Esophagus squamous epithelium (tissue), 4 donors: ENCODE data around the gene GPR179.

ENCODE experiments used
- POLR2A ChIP-seq, 4 donors: fragments of 450-650 bp; IDR thresholded peaks; one replicate each; pipeline ENCODE4 v1.6.1; 2017; ENCODE audit warnings: antibody characterized with exemption in 4 of 4, mild to moderate bottlenecking in 4 of 4, moderate library complexity in 3 of 4
- TF ChIP-seq, protein P1 (sequence below), 6 experiments: fragments of 450-650 bp in 4 of 6; fragments of 200-600 bp in 2 of 6; sonication (generic) in 2 of 6; IDR thresholded peaks; one replicate each; pipeline ENCODE4 v1.5.1; 2016 to 2019; ENCODE audit warnings: antibody characterized with exemption in 6 of 6, mild to moderate bottlenecking in 4 of 6, moderate library complexity in 4 of 6

DNA sequence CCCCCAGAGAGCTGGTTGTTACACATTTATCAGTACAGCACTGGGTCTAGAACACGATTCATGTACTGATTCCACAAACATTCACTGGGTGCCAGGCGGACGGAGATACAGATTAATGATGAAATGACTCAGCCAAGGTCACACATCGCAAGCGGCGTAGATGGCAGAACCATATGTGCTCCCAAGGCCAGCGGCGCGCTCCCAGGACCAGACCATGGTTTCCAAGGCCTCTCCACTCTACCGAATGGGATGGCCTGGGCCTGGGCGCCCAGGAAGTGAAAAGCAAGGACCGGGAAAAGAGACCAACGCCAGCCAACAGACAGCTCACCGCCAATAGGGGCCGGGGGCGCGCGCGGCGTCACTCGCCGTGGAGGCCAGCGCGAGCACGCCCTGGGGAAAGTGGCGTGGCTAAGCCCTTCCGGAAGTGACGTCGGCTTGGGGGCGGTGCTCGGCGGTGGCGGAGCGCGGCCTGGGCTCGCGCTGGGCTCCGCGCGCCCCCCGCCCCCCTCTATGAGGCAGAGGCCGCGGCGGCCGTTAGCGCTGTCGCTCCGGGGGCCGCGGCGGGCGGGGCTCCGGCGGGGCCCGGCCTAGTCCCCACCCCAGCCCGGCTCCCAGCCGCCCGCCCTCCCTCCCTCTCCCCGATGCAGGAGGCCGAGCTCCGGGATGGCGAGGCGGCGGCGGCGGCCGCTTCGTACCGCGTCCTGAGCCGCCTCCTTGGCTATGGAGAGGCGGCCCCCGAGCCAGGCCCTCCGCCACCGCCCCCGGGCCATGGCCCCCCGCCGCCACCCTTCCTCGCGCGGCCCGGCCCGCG, 7.9 kb upstream of the GPR179 start, which contains the start of gene SOCS7:
- TF ChIP-seq, protein P1, sequence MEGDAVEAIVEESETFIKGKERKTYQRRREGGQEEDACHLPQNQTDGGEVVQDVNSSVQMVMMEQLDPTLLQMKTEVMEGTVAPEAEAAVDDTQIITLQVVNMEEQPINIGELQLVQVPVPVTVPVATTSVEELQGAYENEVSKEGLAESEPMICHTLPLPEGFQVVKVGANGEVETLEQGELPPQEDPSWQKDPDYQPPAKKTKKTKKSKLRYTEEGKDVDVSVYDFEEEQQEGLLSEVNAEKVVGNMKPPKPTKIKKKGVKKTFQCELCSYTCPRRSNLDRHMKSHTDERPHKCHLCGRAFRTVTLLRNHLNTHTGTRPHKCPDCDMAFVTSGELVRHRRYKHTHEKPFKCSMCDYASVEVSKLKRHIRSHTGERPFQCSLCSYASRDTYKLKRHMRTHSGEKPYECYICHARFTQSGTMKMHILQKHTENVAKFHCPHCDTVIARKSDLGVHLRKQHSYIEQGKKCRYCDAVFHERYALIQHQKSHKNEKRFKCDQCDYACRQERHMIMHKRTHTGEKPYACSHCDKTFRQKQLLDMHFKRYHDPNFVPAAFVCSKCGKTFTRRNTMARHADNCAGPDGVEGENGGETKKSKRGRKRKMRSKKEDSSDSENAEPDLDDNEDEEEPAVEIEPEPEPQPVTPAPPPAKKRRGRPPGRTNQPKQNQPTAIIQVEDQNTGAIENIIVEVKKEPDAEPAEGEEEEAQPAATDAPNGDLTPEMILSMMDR (IDR thresholded peaks at IDR 0.05) = peak in 1 of 6 experiments; percentile 13
- peak in 3 of 4 donors; percentile 24 to 73 (median 29) for TF ChIP-seq POLR2A (IDR thresholded peaks at IDR 0.05)
